HUES64 (cell line): ENCODE data around the gene C20orf202.
"Not testable (repeated sequence)": the region's sequence is repeated elsewhere in the genome, so short reads cannot be mapped to it uniquely, and the experiment has no call there.

ENCODE experiments used
- H3K27ac ChIP-seq: 2 replicates; pipeline ENCODE4 v1.7.0; 2013; ENCODE audit warnings: low read depth, low read length, inconsistent platforms
- H3K27me3 ChIP-seq: 2 replicates; pipeline ENCODE4 v1.6.1; 2013; ENCODE audit warnings: mild to moderate bottlenecking, low read length; ENCODE audit not compliant: insufficient read depth
- H3K36me3 ChIP-seq: 2 replicates; pipeline ENCODE4 v1.6.1; 2013; ENCODE audit warnings: mild to moderate bottlenecking, low read length; ENCODE audit not compliant: insufficient read depth
- H3K4me1 ChIP-seq: 2 replicates; pipeline ENCODE4 v1.6.1; 2013; ENCODE audit warnings: mild to moderate bottlenecking, low read length, moderate library complexity; ENCODE audit not compliant: insufficient read depth
- H3K4me3 ChIP-seq: 2 replicates; pipeline ENCODE4 v1.5.1; 2013; ENCODE audit warnings: mild to moderate bottlenecking, low read length, moderate library complexity
- H3K9ac ChIP-seq: 2 replicates; pipeline ENCODE4 v1.6.1; 2013; ENCODE audit warnings: mild to moderate bottlenecking, low read depth, low read length
- H3K9me3 ChIP-seq: 2 replicates; pipeline ENCODE4 v1.6.1; 2013; ENCODE audit warnings: low read depth, low read length; ENCODE audit not compliant: insufficient read depth
- WGBS: fragments of 150-250, 120-280 bp; methylation state at CpG from one replicate; pipeline ENCODE4 v1.1.7; 2013; ENCODE audit warnings: missing lambda C conversion rate; 5-methylcytosine and 5-hydroxymethylcytosine counted together

C20orf202 gene

GRCh38 chr20:1209447-1210387, 6.5 kb downstream of the C20orf202 start:
- Histone ChIP-seq H3K9ac (no peak overlapping the region), H3K27me3 (peaks cover 13% of the 10 kb centered on the region; the same call in 1 of the 2 replicates)
- 71% methylated on average over 4 of the region's 5 CpGs for WGBS

DNA sequence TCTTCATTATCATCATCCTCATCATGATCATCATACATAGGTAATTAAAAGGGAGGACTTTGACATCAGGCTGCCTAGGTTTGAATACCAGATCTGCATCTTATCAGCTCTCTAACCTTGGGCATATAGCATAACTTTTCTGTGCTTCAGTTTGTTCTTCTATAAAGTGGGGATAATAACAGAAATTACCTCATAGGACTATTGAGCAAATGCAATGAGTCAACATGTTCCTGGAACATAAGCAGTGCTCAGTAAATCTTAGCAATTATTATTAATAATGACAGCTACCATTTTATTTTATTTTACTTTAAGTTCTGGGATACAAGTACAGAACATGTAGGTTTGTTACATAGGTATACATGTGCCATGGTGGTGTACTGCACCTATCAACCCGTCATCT, 7.2 kb downstream of the C20orf202 start:
- Histone ChIP-seq H3K9ac (no peak overlapping the region), H3K4me3 (no peak overlapping the region), H3K36me3 (no peaks in the 10 kb centered on the region), H3K4me1 (peaks cover 13% of the 10 kb centered on the region), H3K27ac (no peak overlapping the region), H3K27me3 (peaks cover 13% of the 10 kb centered on the region; the same call in 1 of the 2 replicates), H3K9me3 (no peaks in the 10 kb centered on the region)
- 96% methylated on average over 1 of the region's 1 CpG for WGBS

More at GRCh38 chr20:1209447-1210387, 6.5 kb downstream of the C20orf202 start:
- Histone ChIP-seq H3K27ac (no peak overlapping the region), H3K4me1 (peaks cover 9% of the 10 kb centered on the region), H3K36me3 (no peaks in the 10 kb centered on the region), H3K4me3 (no peak overlapping the region), H3K9me3 (no peaks in the 10 kb centered on the region)

DNA sequence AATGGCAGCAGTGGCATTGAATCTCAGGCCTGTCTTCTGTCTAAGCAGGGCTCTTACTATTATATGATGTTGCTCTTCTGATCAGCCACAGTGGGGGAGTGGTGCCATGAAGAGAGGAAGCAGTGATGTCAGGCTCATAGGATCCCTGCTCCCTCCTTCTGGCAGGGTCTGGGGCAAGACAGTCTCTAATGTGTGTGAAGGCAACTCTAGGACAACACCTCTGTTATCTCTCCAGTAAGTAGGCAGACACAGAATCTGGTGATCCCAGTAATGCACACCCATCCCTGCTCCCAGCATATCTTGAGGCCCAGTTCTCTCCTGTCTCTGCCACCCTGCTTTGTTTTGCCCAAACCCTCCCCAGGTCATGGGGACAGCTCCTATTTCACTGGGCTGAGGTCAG, 8.8 kb downstream of the C20orf202 start:
- Histone ChIP-seq H3K9ac (no peak overlapping the region), H3K36me3 (no peaks in the 10 kb centered on the region), H3K27ac (no peak overlapping the region; the same call in 1 of the 2 replicates), H3K27me3 (peaks cover 13% of the 10 kb centered on the region; the same call in 1 of the 2 replicates), H3K9me3 (no peaks in the 10 kb centered on the region), H3K4me3 (no peak overlapping the region), H3K4me1 (peaks cover 23% of the 10 kb centered on the region)

- Histone ChIP-seq H3K27ac (no peak overlapping the region; the same call in 1 of the 2 replicates), H3K9ac (no peak overlapping the region), H3K36me3 (no peaks in the 10 kb centered on the region), H3K4me1 (peaks cover 23% of the 10 kb centered on the region), H3K9me3 (no peaks in the 10 kb centered on the region), H3K4me3 (no peak overlapping the region), H3K27me3 (peaks cover 13% of the 10 kb centered on the region; the same call in 1 of the 2 replicates)
- 17% methylated on average over 21 of the region's 21 CpGs for WGBS
These were observed 9.5 kb downstream of the C20orf202 start for GRCh38 chr20:1212607-1213396.

GRCh38 chr20:1214838-1215261, 11.6 kb downstream of the C20orf202 start:
- Histone ChIP-seq H3K36me3 (no peaks in the 10 kb centered on the region), H3K9ac (no peak overlapping the region), H3K27me3 (peaks cover 13% of the 10 kb centered on the region; the same call in 1 of the 2 replicates), H3K4me1 (peaks cover 23% of the 10 kb centered on the region), H3K27ac (no peak overlapping the region), H3K4me3 (no peak overlapping the region), H3K9me3 (no peaks in the 10 kb centered on the region)
- WGBS = 96% methylated on average over 4 of the region's 4 CpGs

DNA sequence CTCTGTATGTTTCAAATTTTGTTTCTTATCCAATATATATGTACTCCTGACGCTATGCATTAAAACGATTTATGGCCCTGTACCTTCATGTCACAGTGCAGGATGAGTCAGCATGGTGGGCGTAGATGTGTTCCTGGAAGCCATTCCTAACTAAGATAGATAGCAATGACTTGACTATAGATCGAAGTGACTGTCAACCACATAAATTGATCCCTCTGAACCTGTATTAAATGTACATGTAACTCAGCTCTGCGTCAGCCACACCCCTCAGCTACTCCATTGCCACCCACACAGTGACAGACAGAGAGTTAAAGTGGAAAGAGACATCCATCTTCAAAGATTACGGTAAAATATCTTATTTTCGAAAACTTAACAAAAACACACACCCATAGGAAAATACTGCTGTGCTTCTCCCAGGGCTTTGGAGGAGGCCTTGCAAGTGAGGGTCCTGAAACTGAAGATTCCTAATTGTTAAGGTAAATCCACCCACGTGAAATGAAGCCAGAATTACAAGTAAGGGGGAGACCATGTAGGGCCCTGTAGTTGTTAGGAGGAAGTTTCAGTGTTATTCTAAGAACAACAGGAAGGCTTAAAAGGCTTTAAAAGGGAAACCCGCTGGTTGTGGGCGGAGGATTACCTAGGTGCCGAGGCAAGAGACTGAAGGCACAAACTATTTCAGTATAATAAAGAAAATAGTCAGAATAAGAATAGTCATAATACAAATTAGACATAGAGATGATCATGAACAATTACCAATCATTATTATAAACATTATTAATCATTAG, 12.3 kb downstream of the C20orf202 start:
- 0 out of 2 replicates have a peak overlapping the region, but pooled peaks have one; percentile 28 for H3K27ac ChIP-seq
- H3K27me3 ChIP-seq = peaks cover 13% of the 10 kb centered on the region; the same call in 1 of the 2 replicates
- no peak overlapping the region for H3K4me3 ChIP-seq
- H3K4me1 ChIP-seq = peaks cover 23% of the 10 kb centered on the region
- no peaks in the 10 kb centered on the region for H3K9me3 ChIP-seq
- no peak overlapping the region for H3K9ac ChIP-seq
- 85% methylated on average over 10 of the region's 11 CpGs for WGBS
- no peaks in the 10 kb centered on the region for H3K36me3 ChIP-seq

DNA sequence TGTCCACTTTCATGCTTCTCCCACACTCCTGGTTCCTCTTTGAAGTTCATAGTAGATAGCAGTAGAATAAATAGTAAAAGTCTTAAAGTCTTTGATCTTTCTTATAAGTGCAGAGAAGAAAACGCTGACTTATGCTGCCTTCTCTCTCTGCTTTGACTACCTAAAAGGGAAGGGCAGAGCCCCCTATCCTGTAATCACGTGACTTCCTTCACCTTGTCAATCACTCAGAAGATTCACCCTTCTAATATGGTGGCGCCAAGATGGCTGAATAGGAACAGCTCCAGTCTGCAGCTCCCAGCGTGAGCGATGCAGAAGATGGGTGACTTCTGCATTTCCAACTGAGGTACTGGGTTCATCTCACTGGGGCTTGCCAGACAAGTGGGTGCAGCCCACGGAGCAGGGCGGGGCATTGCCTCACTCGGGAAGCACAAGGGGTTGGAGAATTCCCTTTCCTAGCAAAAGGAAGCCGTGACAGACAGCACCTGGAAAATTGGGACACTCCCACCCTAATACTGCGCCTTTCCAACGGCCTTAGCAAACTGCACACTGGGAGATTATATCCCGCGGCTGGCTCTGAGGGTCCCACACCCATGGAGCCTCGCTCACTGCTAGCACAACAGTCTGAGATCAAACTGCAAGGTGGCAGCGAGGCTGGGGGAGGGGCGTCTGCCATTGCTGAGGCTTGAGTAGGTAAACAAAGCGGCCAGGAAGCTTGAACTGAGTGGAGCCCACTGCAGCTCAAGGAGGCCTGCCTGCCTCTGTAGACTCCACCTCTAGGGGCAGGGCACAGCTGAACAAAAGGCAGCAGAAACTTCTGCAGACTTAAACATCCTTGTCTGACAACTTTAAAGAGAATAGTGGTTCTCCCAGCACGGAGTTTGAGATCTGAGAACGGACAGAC, 13.5 kb downstream of the C20orf202 start:
- H3K9me3 ChIP-seq, H3K4me3 ChIP-seq, H3K36me3 ChIP-seq, H3K9ac ChIP-seq, H3K27ac ChIP-seq: not testable (repeated sequence)
- peaks cover 13% of the 10 kb centered on the region; the same call in 1 of the 2 replicates for H3K27me3 ChIP-seq
- WGBS = 85% methylated on average over 19 of the region's 19 CpGs
- peaks cover 23% of the 10 kb centered on the region for H3K4me1 ChIP-seq

DNA sequence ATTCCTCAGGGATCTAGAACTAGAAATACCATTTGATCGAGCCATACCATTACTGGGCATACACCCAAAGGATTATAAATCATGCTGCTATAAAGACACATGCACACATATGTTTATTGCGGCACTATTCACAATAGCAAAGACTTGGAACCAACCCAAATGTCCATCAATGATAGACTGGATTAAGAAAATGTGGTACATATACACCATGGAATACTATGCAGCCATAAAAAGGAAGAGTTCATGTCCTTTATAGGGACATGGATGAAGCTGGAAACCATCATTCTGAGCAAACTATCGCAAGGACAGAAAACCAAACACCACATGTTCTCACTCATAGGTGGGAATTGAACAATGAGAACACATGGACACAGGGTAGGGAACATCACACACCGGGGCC, 19.5 kb downstream of the C20orf202 start:
- 95% methylated on average over 2 of the region's 4 CpGs for WGBS
- H3K27me3 ChIP-seq = peaks cover 29% of the 10 kb centered on the region
- not testable (repeated sequence) for H3K9ac ChIP-seq, H3K4me3 ChIP-seq, H3K36me3 ChIP-seq, H3K27ac ChIP-seq, H3K9me3 ChIP-seq, H3K4me1 ChIP-seq

DNA sequence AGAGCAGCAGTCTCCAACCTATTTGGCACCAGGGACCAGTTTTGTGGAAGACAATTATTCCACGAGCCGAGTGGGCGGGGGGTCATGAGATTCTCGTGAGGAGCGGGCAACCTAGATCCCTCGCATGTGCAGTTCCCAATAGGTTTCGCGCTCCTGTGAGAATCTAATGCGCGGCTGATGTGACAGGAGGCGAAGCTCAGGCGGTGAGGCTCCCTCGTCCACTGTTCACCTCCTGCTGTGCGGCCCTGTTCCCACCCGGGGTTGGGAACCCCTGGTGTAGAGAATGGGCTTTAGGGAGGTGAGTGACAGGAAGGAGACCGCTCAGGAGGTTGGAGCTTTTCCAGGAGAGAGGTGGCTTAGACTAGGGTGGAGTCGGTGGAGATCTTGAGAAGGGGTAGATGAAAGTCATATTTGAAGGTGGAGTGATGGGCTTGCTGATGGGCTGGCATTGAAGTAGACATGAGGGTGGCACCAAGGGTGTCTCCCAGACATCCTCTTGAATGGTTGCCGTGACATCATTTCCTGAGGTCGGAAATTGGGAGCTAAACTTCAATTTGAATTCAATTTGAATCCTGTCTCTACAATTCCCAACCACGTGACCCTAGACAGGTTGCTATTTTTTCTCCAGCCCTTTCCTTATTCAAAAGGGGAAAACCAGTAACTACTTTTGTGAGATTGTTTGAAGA, 21.1 kb downstream of the C20orf202 start:
- Histone ChIP-seq H3K9ac (no peak overlapping the region), H3K9me3 (no peaks in the 10 kb centered on the region), H3K27me3 (peaks cover 45% of the 10 kb centered on the region), H3K36me3 (no peaks in the 10 kb centered on the region), H3K4me3 (no peak overlapping the region), H3K27ac (no peak overlapping the region), H3K4me1 (peaks cover 4% of the 10 kb centered on the region)
- 91% methylated on average over 20 of the region's 20 CpGs for whole genome bisulfite sequencing
